ENCODE results near the gene CPNE6. TPM values are rescaled to one million over a fixed set of nuclear protein-coding genes. Genes with fewer than 3 reads are reported as not detected.

CPNE6 gene
- polyA plus RNA-seq, 1 donor from 2014 or later: not detected

- Mint-ChIP-seq H3K27me3 (no peaks in the 10 kb centered on the region), H3K36me3 (no peaks in the 10 kb centered on the region), H3K27ac (peak overlapping the region; percentile 76 to 94 (median 86)), H3K4me1 (peaks cover 15 to 25% (median 23%) of the 10 kb centered on the region in 3 donors), H3K9me3 (no peaks in the 10 kb centered on the region), H3K4me3 (peak overlapping the region; percentile 83 to 94 (median 88))
Observed at GRCh38 chr14:24081739-24082211, 10.4 kb downstream of the CPNE6 start.

- no peaks in the 10 kb centered on the region for H3K9me3 Mint-ChIP-seq
- H3K27me3 Mint-ChIP-seq: no peaks in the 10 kb centered on the region
- H3K4me1 Mint-ChIP-seq: peaks cover 15 to 25% (median 23%) of the 10 kb centered on the region in 3 donors
- peak overlapping the region; percentile 83 to 94 (median 88) for H3K4me3 Mint-ChIP-seq
- H3K27ac Mint-ChIP-seq: peak overlapping the region in 2 of 3 donors; percentile 76 to 94
- no peaks in the 10 kb centered on the region for H3K36me3 Mint-ChIP-seq
Observed at GRCh38 chr14:24082411-24083080, 11.2 kb downstream of the CPNE6 start.

- Mint-ChIP-seq H3K4me1 (peaks cover 15 to 25% (median 21%) of the 10 kb centered on the region in 3 donors), H3K9me3 (no peaks in the 10 kb centered on the region), H3K4me3 (peak overlapping the region in 2 of 4 donors; percentile 41 to 79), H3K36me3 (no peaks in the 10 kb centered on the region), H3K27ac (peak overlapping the region in 2 of 3 donors; percentile 77 to 80), H3K27me3 (no peaks in the 10 kb centered on the region)
Observed at GRCh38 chr14:24083462-24083861, 12.1 kb downstream of the CPNE6 start.

DNA sequence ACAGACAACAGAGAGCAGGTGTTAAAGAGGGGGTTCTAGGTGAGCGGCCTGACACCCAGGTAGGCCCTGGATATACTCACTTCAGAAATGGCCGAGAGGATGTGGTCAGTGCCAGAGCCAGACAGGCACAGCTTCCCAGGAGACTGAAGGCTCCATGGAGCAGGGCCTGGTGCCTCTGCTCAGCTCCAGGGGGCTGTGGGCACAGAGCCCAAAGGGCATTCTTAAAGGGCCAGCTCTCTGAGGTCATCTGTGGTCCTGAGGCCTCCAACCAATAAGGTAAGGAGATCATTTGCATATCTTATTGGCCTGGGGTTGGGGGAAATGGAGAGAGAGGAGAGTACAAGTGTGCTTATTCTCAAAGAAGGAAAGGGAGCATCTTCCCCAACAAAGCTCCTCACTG is 13.1 kb downstream of the CPNE6 start:
- no peaks in the 10 kb centered on the region for H3K27me3 Mint-ChIP-seq
- H3K9me3 Mint-ChIP-seq: no peaks in the 10 kb centered on the region
- H3K4me3 Mint-ChIP-seq: peak overlapping the region in 1 of 4 donors; percentile 79
- H3K36me3 Mint-ChIP-seq: no peaks in the 10 kb centered on the region
- H3K4me1 Mint-ChIP-seq: peaks cover 13 to 25% (median 20%) of the 10 kb centered on the region in 3 donors
- no peak overlapping the region for H3K27ac Mint-ChIP-seq

DNA sequence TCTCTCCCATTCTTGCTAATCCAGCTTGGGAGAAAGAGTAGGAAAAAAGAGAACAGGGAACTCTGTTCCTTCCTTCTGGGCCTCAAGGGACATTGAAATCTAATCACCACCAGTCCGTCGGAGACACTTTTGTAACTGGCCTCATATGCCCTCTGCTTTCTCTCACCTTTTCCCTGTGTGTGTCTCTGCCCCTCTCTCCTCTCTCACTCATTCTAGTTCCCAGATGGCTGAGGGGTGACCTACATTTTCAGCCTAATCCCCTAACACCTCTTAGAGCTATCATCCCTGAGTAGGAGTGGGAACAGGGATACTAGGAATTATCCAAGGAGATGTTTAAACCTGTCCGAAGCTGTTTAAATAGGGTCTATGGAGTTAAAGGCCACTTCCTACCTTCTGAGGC is 13.9 kb downstream of the CPNE6 start:
- H3K27ac Mint-ChIP-seq: no peak overlapping the region

DNA sequence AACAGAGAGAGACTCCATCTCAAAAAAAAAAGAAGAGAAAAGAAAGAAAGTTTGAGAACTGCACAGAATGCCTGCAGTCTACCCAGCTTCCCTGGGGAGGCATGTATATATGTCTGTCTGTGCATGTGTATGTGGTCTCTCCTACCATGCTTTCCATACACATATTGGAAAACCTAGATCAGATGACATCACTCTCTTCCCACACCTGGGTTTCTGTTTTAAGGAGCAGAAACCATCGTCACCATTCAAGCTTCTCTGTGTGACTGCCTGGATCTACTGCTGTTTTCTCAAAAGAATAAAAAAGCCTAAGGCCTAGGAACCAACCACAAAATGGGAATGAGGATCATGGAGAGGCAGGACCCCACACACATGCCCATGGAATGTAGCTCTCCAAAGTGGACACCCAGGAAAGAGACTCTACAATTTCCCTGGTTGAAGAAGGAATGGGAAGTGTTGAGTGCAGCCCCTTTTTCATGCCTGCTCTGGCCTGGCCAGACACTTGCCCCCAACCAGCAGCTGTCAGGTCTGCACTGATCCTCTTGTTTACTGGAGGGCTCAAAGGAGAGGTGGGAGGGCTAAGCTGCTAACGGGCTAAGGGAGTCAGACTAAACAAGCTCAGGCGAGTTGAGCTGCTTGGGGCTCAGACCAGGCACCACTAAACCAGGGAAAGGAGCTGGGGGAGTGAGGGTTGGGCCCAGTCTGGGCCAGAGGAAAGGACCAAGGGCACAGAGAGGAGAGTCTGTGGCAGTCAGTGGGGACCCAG is 15.0 kb downstream of the CPNE6 start:
- H3K27me3 Mint-ChIP-seq: no peaks in the 10 kb centered on the region

More for the DNA sequence above, 13.9 kb downstream of the CPNE6 start:
- Mint-ChIP-seq H3K9me3 (no peaks in the 10 kb centered on the region), H3K4me1 (peaks cover 12 to 24% (median 20%) of the 10 kb centered on the region in 3 donors), H3K36me3 (no peaks in the 10 kb centered on the region), H3K27me3 (no peaks in the 10 kb centered on the region), H3K4me3 (peak overlapping the region in 1 of 4 donors; percentile 69)

GRCh38 chr14:24087004-24087403 is 15.6 kb downstream of the CPNE6 start:
- Mint-ChIP-seq H3K4me3 (peak overlapping the region in 1 of 4 donors; percentile 30), H3K27me3 (no peaks in the 10 kb centered on the region), H3K27ac (no peak overlapping the region), H3K9me3 (no peaks in the 10 kb centered on the region), H3K4me1 (peaks cover 5 to 19% (median 19%) of the 10 kb centered on the region in 3 donors), H3K36me3 (no peaks in the 10 kb centered on the region)

More for the DNA sequence above, 15.0 kb downstream of the CPNE6 start:
- no peak overlapping the region for H3K27ac Mint-ChIP-seq
- no peaks in the 10 kb centered on the region for H3K9me3 Mint-ChIP-seq
- no peaks in the 10 kb centered on the region for H3K36me3 Mint-ChIP-seq
- H3K4me3 Mint-ChIP-seq: no peak overlapping the region
- H3K4me1 Mint-ChIP-seq: peaks cover 8 to 21% (median 19%) of the 10 kb centered on the region in 3 donors

- no peaks in the 10 kb centered on the region for H3K27me3 Mint-ChIP-seq
- no peak overlapping the region for H3K27ac Mint-ChIP-seq
- H3K9me3 Mint-ChIP-seq: no peaks in the 10 kb centered on the region
- H3K4me3 Mint-ChIP-seq: no peak overlapping the region
- H3K4me1 Mint-ChIP-seq: peaks cover 4 to 20% (median 19%) of the 10 kb centered on the region in 3 donors
- H3K36me3 Mint-ChIP-seq: no peaks in the 10 kb centered on the region
Observed at GRCh38 chr14:24088095-24088494, 16.7 kb downstream of the CPNE6 start.

DNA sequence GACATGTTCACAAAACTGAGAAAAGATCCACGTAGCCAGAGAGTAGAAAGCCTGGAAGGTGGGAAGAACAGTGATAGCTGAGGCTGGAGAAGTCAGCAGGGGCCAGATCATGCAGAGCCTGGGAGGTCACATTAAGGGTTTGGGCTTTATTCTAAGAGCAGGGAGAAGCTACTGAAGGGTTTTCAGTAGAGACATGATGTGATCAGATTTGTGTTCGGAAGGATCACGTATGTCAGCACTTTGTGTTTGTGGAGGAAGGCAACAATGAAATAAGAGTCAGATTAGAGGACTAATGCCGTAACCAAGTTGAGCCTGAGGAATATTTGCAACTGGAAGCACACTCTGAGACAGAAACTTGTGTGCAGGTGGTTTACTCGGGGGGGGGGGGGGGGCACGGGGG is 18.5 kb downstream of the CPNE6 start:
- H3K4me1 Mint-ChIP-seq: peaks cover 10 to 24% (median 10%) of the 10 kb centered on the region in 3 donors
- no peak overlapping the region for H3K27ac Mint-ChIP-seq
- H3K4me3 Mint-ChIP-seq: no peak overlapping the region
- H3K9me3 Mint-ChIP-seq: no peaks in the 10 kb centered on the region
- no peaks in the 10 kb centered on the region for H3K36me3 Mint-ChIP-seq
- no peaks in the 10 kb centered on the region for H3K27me3 Mint-ChIP-seq

DNA sequence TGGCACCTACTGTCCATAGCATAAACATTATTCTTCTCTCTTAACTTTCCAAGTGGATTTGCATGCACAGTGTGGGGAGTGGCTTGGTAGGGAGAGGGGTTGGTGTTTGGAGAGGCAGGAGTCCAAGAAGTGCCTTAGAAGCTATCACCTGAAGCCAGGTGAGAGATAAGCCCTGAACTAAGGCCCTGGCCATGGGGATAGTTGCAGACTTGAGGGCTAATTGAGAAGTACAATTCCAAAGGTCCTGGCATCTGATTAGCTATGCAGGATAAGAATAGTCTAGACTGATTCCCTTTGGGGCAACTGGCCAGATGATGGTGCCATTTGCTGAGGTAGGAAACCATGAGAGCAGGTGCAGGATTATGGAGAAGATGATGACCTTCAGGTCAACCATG is 20.7 kb downstream of the CPNE6 start:
- H3K4me3 Mint-ChIP-seq: peak overlapping the region in 2 of 4 donors; percentile 18 to 81
- H3K36me3 Mint-ChIP-seq: peaks cover 2% of the 10 kb centered on the region
- H3K9me3 Mint-ChIP-seq: no peaks in the 10 kb centered on the region
- H3K27ac Mint-ChIP-seq: peak overlapping the region in 1 of 3 donors; percentile 85
- H3K4me1 Mint-ChIP-seq: peaks cover 15 to 29% (median 26%) of the 10 kb centered on the region in 3 donors
- H3K27me3 Mint-ChIP-seq: no peaks in the 10 kb centered on the region

GRCh38 chr14:24092505-24093206 is 21.3 kb downstream of the CPNE6 start:
- H3K36me3 Mint-ChIP-seq: peaks cover 2% of the 10 kb centered on the region
- no peaks in the 10 kb centered on the region for H3K27me3 Mint-ChIP-seq
- H3K4me1 Mint-ChIP-seq: peaks cover 15 to 29% (median 26%) of the 10 kb centered on the region in 3 donors
- H3K9me3 Mint-ChIP-seq: no peaks in the 10 kb centered on the region
- peak overlapping the region; percentile 5 to 98 (median 88) for H3K4me3 Mint-ChIP-seq
- peak overlapping the region; percentile 84 to 93 (median 85) for H3K27ac Mint-ChIP-seq

DNA sequence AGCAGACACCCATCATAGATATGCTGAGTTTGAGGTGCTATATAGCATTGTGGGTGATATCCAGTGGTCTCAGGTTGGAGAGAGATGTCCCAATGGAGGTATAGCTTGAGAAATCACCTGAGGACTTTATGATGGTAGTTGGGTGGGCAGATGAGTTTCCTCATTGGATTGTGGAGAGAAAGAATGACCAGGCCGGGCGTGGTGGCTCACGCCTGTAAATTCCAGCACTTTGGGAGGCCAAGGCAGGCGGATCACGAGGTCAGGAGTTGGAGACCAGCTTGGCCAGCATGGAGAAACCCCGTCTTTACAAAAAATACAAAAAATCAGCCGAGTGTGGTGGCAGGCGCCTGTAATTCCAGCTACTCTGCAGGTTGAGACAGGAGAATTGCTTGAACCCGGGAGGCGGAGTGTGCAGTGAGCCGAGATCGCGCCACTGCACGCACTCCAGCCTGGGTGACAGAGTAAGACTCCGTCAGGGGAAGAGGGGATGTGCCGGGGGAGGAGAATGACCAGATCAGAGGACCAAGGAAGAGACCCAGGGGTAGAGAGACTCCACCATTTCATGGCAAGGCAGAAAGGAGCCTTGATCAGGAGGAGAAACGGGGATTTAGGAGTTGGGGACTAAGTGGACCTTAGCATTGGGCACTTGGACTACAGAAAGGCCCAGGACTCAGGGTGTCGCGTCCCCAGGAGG is 22.0 kb downstream of the CPNE6 start:
- peak overlapping the region; percentile 81 to 98 (median 96) for H3K4me3 Mint-ChIP-seq
- H3K9me3 Mint-ChIP-seq: no peaks in the 10 kb centered on the region
- no peaks in the 10 kb centered on the region for H3K27me3 Mint-ChIP-seq
- H3K4me1 Mint-ChIP-seq: peaks cover 15 to 29% (median 26%) of the 10 kb centered on the region in 3 donors
- peaks cover 2% of the 10 kb centered on the region for H3K36me3 Mint-ChIP-seq
- peak overlapping the region; percentile 84 to 93 (median 85) for H3K27ac Mint-ChIP-seq

DNA sequence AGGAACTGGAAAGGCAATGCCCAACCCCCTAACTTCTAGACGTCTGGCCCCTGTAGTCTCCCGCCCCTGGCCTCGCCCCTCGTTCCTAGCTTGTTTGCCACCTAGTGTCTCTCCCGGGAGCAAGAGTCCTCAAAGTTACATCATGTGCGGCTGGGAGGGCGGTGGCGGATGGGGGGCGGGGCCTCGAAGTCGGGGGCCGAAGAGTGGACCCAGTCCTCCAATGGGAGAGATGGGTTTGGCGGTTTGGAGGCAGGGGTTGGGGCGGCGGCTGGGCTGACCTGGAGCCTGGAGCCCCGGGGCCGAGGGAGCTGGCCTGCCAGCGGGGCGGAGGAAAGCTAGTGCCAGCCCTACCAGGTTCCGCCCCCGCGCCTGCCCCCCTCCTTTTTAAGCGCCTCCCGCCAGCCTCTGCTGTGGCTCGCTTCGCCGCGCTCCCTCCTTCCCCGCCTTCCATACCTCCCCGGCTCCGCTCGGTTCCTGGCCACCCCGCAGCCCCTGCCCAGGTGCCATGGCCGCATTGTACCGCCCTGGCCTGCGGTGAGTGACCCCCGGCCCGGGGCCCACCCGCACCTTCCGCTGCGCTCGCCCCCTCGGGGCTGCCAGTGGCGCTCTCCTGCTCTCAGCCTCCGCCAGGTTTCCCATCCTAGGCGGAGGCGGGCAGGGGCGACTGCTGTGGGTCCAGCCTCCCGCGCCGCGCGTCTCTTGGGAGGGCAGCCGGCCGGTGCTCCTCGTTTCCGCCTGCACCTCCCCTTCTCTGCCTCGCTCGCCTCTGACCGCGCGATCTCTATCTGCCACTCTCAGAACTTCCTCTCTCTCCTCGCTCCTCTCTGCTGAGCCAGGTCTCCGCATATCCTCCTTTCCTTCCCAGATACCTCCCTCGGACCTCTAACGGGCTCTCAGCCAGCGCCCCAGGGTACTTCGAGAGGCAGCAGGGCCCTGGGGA is 22.8 kb downstream of the CPNE6 start, which contains the start of gene PCK2:
Gene PCK2, plus strand, starts transcription at position 411 of the 940 bp plus-strand sequence. Its CDS starts 95 bp downstream, at position 506.
- Mint-ChIP-seq H3K36me3 (peaks cover 2% of the 10 kb centered on the region), H3K27ac (peak within 1 kb of the TSS; percentile 84 to 98 (median 85)), H3K27me3 (no peaks in the 10 kb centered on the region), H3K9me3 (no peaks in the 10 kb centered on the region), H3K4me3 (peak within 1 kb of the TSS; percentile 81 to 98 (median 96)), H3K4me1 (peaks cover 15 to 29% (median 26%) of the 10 kb centered on the region in 3 donors)

Measured in IgD-negative memory B cell (primary cell).